ENCODE measurements around the gene SLITRK6. TPM values are rescaled to one million over a fixed set of nuclear protein-coding genes. Genes with fewer than 3 reads are reported as not detected.
"Not testable (repeated sequence)": the region's sequence is repeated elsewhere in the genome, so short reads cannot be mapped to it uniquely, and the experiment has no call there.

SLITRK6 gene
- polyA plus RNA-seq, 1 donor from 2014 or later = 28.6 TPM

GRCh38 chr13:85768946-85769345 is 30.3 kb downstream of the SLITRK6 start:
- Histone ChIP-seq H2AFZ (ENCODE audit: low read depth, low read length) (no peak overlapping the region), H3K36me3 (ENCODE audit: insufficient read depth, low read length) (no peaks in the 10 kb centered on the region), H3K9me2 (ENCODE audit: insufficient read depth, low read length) (no peaks in the 10 kb centered on the region), H3F3A (ENCODE audit: insufficient read depth, low read length, poor library complexity, severe bottlenecking) (no peaks in the 10 kb centered on the region), H3K9me3 (ENCODE audit: low read length) (no peaks in the 10 kb centered on the region), H3K4me2 (ENCODE audit: low read length) (no peak overlapping the region), H3K27ac (ENCODE audit: low read length) (no peak overlapping the region), H3K4me3 (ENCODE audit: low read length) (no peak overlapping the region), H3K27me3 (ENCODE audit: insufficient read depth, low read depth, low read length) (no peaks in the 10 kb centered on the region), H3K9ac (ENCODE audit: low read length) (no peak overlapping the region), H3K79me2 (replicated peaks; ENCODE audit: insufficient read depth, low read length) (no peaks in the 10 kb centered on the region), H4K20me1 (ENCODE audit: insufficient read depth) (no peaks in the 10 kb centered on the region)
- no peak for TF ChIP-seq EZH2 (IDR thresholded peaks at IDR 0.05; ENCODE audit: borderline replicate concordance, insufficient read depth, low read length, poor library complexity, severe bottlenecking)
- no peak for TF ChIP-seq REST (IDR thresholded peaks at IDR 0.05; ENCODE audit: borderline replicate concordance)
- no peak for TF ChIP-seq EP300 (conservative IDR thresholded peaks at IDR 0.05; ENCODE audit: poor library complexity, severe bottlenecking)

- H3K9me2 ChIP-seq (ENCODE audit: insufficient read depth, low read length) = no peaks in the 10 kb centered on the region
- H4K20me1 ChIP-seq (ENCODE audit: insufficient read depth) = no peaks in the 10 kb centered on the region
- no peaks in the 10 kb centered on the region for H3F3A ChIP-seq (ENCODE audit: insufficient read depth, low read length, poor library complexity, severe bottlenecking)
- H3K9me3 ChIP-seq (ENCODE audit: low read length) = no peaks in the 10 kb centered on the region
- H3K27me3 ChIP-seq (ENCODE audit: insufficient read depth, low read depth, low read length) = no peaks in the 10 kb centered on the region
- H3K36me3 ChIP-seq (ENCODE audit: insufficient read depth, low read length) = no peaks in the 10 kb centered on the region
- no peak overlapping the region for H3K27ac ChIP-seq (ENCODE audit: low read length)
- no peaks in the 10 kb centered on the region for H3K79me2 ChIP-seq (replicated peaks; ENCODE audit: insufficient read depth, low read length)
- no peak overlapping the region for H3K9ac ChIP-seq (ENCODE audit: low read length)
- no peak overlapping the region for H3K4me3 ChIP-seq (ENCODE audit: low read length)
- no peak overlapping the region for H3K4me2 ChIP-seq (ENCODE audit: low read length)
- TF ChIP-seq SMC3 (conservative IDR thresholded peaks at IDR 0.05; ENCODE audit: poor library complexity) = no peak
- TF ChIP-seq MXI1 (conservative IDR thresholded peaks at IDR 0.05; ENCODE audit: poor library complexity, severe bottlenecking) = no peak
- TF ChIP-seq POLR2AphosphoS5 (IDR thresholded peaks at IDR 0.05) = no peak
- TF ChIP-seq EP300 (conservative IDR thresholded peaks at IDR 0.05; ENCODE audit: poor library complexity, severe bottlenecking) = no peak
- no peak for TF ChIP-seq TAF1 (IDR thresholded peaks at IDR 0.05; ENCODE audit: low read depth)
- no peak for TF ChIP-seq RAD21 (conservative IDR thresholded peaks at IDR 0.05)
- no peak for TF ChIP-seq EZH2 (IDR thresholded peaks at IDR 0.05; ENCODE audit: borderline replicate concordance, insufficient read depth, low read length, poor library complexity, severe bottlenecking)
- no peak for TF ChIP-seq CTCF (IDR thresholded peaks at IDR 0.05; ENCODE audit: poor library complexity, severe bottlenecking)
- no peak for TF ChIP-seq REST (IDR thresholded peaks at IDR 0.05; ENCODE audit: borderline replicate concordance)
- no peak overlapping the region for H2AFZ ChIP-seq (ENCODE audit: low read depth, low read length)
These were observed 44.1 kb downstream of the SLITRK6 start for GRCh38 chr13:85755123-85755522.

- not testable (repeated sequence) for H3K27ac ChIP-seq (ENCODE audit: low read length); H3K4me2 ChIP-seq (ENCODE audit: low read length); H3K36me3 ChIP-seq (ENCODE audit: insufficient read depth, low read length); H3F3A ChIP-seq (ENCODE audit: insufficient read depth, low read length, poor library complexity, severe bottlenecking); H3K27me3 ChIP-seq (ENCODE audit: insufficient read depth, low read depth, low read length); H4K20me1 ChIP-seq (ENCODE audit: insufficient read depth); H3K9ac ChIP-seq (ENCODE audit: low read length); H3K9me3 ChIP-seq (ENCODE audit: low read length); H3K9me2 ChIP-seq (ENCODE audit: insufficient read depth, low read length); H3K79me2 ChIP-seq (replicated peaks; ENCODE audit: insufficient read depth, low read length); H3K4me3 ChIP-seq (ENCODE audit: low read length); H2AFZ ChIP-seq (ENCODE audit: low read depth, low read length)
These were observed 55.9 kb downstream of the SLITRK6 start for GRCh38 chr13:85743201-85743770.

All from neural cell (in vitro differentiated cells).